CD4-positive, alpha-beta memory T cell (primary cell): ENCODE measurements around the gene MPP3. TPM values are rescaled to one million over a fixed set of nuclear protein-coding genes. Genes with fewer than 3 reads are reported as not detected.
A peak's percentile ranks its signal among the peaks of the same experiment; 100 is the strongest.
"Not testable (repeated sequence)": the region's sequence is repeated elsewhere in the genome, so short reads cannot be mapped to it uniquely, and the experiment has no call there.

ENCODE experiments used
- CTCF ChIA-PET: fragments of 350-600 bp; sonication (Branson Sonifier 250); formaldehyde crosslinking; loops from one replicate; lab custom pipeline; 2021; ENCODE audit warnings: inconsistent platforms; ENCODE audit not compliant: partially characterized antibody; lab: Charles Lee
- POLR2A ChIA-PET: fragments of 350-600 bp; sonication (Branson Sonifier 250); formaldehyde crosslinking; loops from one replicate; lab custom pipeline; 2021; ENCODE audit not compliant: partially characterized antibody; lab: Charles Lee
- DNase-seq, 5 donors: peaks; one replicate each; pipeline versions ENCODE4 v3.0.0 to v3.0.0-alpha.2; 2020 to 2022; ENCODE audit warnings: mixed read lengths in 1 of 5
- H3K27ac ChIP-seq: one replicate; pipeline ENCODE4 v1.7.0; 2013; ENCODE audit warnings: low read depth, low read length
- H3K27me3 ChIP-seq: 2 replicates; pipeline ENCODE4 v1.7.0; 2013; ENCODE audit warnings: mild to moderate bottlenecking, low read length, moderate library complexity; ENCODE audit not compliant: insufficient read depth
- H3K36me3 ChIP-seq: 2 replicates; pipeline ENCODE4 v1.7.0; 2013; ENCODE audit warnings: mild to moderate bottlenecking, low read length, moderate library complexity; ENCODE audit not compliant: insufficient read depth
- H3K4me1 ChIP-seq: 2 replicates; pipeline ENCODE4 v1.7.0; 2013; ENCODE audit warnings: mild to moderate bottlenecking, low read length, moderate library complexity; ENCODE audit not compliant: insufficient read depth
- H3K4me3 ChIP-seq, 2 donors: one replicate each; pipeline ENCODE4 v1.7.0; 2013; ENCODE audit warnings: low read length in 2 of 2, mild to moderate bottlenecking in 1 of 2
- H3K9me3 ChIP-seq, 2 donors: one replicate each; pipeline ENCODE4 v1.7.0; 2013; ENCODE audit warnings: low read length in 2 of 2, control low read depth in 1 of 2; ENCODE audit not compliant: control insufficient read depth in 1 of 2
- H3K27ac Mint-ChIP-seq, 7 donors: one replicate each; pipeline ENCODE4 v1.8.0; 2020 to 2021; ENCODE audit warnings: mixed read lengths in 7 of 7, mild to moderate bottlenecking in 6 of 7, inconsistent platforms in 3 of 7, moderate library complexity in 3 of 7
- H3K27me3 Mint-ChIP-seq, 2 donors: one replicate each; pipeline ENCODE4 v1.8.0; 2020 to 2021; ENCODE audit warnings: mixed read lengths in 2 of 2
- H3K36me3 Mint-ChIP-seq, 2 donors: one replicate each; pipeline ENCODE4 v1.8.0; 2020 to 2021; ENCODE audit warnings: mixed read lengths in 2 of 2, inconsistent platforms in 1 of 2, mild to moderate bottlenecking in 1 of 2
- H3K4me1 Mint-ChIP-seq, 4 donors: one replicate each; pipeline ENCODE4 v1.8.0; 2020 to 2021; ENCODE audit warnings: mixed read lengths in 4 of 4, mild to moderate bottlenecking in 1 of 4
- H3K4me3 Mint-ChIP-seq, 8 donors: one replicate each; pipeline ENCODE4 v1.8.0; 2020 to 2021; ENCODE audit warnings: mixed read lengths in 8 of 8, mild to moderate bottlenecking in 7 of 8, moderate library complexity in 6 of 8, inconsistent platforms in 3 of 8
- H3K9me3 Mint-ChIP-seq, 8 donors: one replicate each; pipeline ENCODE4 v1.8.0; 2020 to 2021; ENCODE audit warnings: mixed read lengths in 8 of 8, mild to moderate bottlenecking in 5 of 8, inconsistent platforms in 3 of 8, moderate library complexity in 1 of 8
- intact Hi-C: fragments of 100-400 bp; cut with micrococcal nuclease; formaldehyde crosslinking; loops from one replicate; pipeline ENCODE4 v1.15.1; 2023
- polyA plus RNA-seq, 2 donors: library from polyadenylated mRNA; unstranded; fragments of 300-500 nt; fragmentation: Illumina TruSeq; gene quantifications; one replicate each; pipeline ENCODE4 v1.2.3, GENCODE V29; 2021
- total RNA-seq, 2 experiments: library from RNA; stranded (reverse); gene quantifications; one replicate each; pipeline ENCODE4 v1.2.3, GENCODE V29; 2021

MPP3 gene
- total and polyA plus RNA-seq, 4 experiments from 2014 or later: 0.30 to 0.32 TPM; not detected in 2

- no peaks in the 10 kb centered on the region for H3K36me3 ChIP-seq
- no peaks in the 10 kb centered on the region for H3K27me3 ChIP-seq
- no peak for DNase-seq
- H3K27ac ChIP-seq: no peak overlapping the region
- H3K9me3 ChIP-seq: no peaks in the 10 kb centered on the region
- no peaks in the 10 kb centered on the region for H3K4me1 ChIP-seq
- H3K36me3 Mint-ChIP-seq: no peaks in the 10 kb centered on the region
- no peaks in the 10 kb centered on the region for H3K4me1 Mint-ChIP-seq
- no peaks in the 10 kb centered on the region for H3K9me3 Mint-ChIP-seq
- H3K27me3 Mint-ChIP-seq: peaks cover 20 to 26% of the 10 kb centered on the region in 2 donors
- POLR2A ChIA-PET: no interaction called here
- no peak overlapping the region for H3K4me3 ChIP-seq
- H3K4me3 Mint-ChIP-seq: no peak overlapping the region
- intact Hi-C loops: no loop called here
- peak overlapping the region in 1 of 7 donors; percentile 31 for H3K27ac Mint-ChIP-seq
- CTCF ChIA-PET: no interaction called here
Observed at GRCh38 chr17:43801844-43802243, 31.1 kb downstream of the MPP3 start.

- Mint-ChIP-seq H3K36me3 (no peaks in the 10 kb centered on the region), H3K27me3 (peaks cover 21 to 25% of the 10 kb centered on the region in 2 donors), H3K27ac (no peak overlapping the region), H3K9me3 (no peaks in the 10 kb centered on the region), H3K4me3 (no peak overlapping the region), H3K4me1 (no peaks in the 10 kb centered on the region)
- Histone ChIP-seq H3K4me3 (no peak overlapping the region), H3K27ac (no peak overlapping the region), H3K36me3 (no peaks in the 10 kb centered on the region), H3K4me1 (no peaks in the 10 kb centered on the region), H3K9me3 (no peaks in the 10 kb centered on the region), H3K27me3 (no peaks in the 10 kb centered on the region)
- CTCF ChIA-PET: no interaction called here
- POLR2A ChIA-PET: no interaction called here
- intact Hi-C loops: no loop called here
- no peak for DNase-seq
Observed at GRCh38 chr17:43800736-43801135, 32.2 kb downstream of the MPP3 start.

GRCh38 chr17:43799047-43799446 lies 33.9 kb downstream of the MPP3 start:
- Mint-ChIP-seq H3K36me3 (no peaks in the 10 kb centered on the region), H3K4me3 (no peak overlapping the region), H3K9me3 (no peaks in the 10 kb centered on the region), H3K4me1 (no peaks in the 10 kb centered on the region), H3K27me3 (peaks cover 19 to 23% of the 10 kb centered on the region in 2 donors), H3K27ac (no peak overlapping the region)
- Histone ChIP-seq H3K36me3 (no peaks in the 10 kb centered on the region), H3K4me3 (no peak overlapping the region), H3K9me3 (no peaks in the 10 kb centered on the region), H3K4me1 (no peaks in the 10 kb centered on the region), H3K27me3 (no peaks in the 10 kb centered on the region), H3K27ac (no peak overlapping the region)
- ChIA-PET POLR2A (interaction anchor here (0.6 kb wide), 1 partner anchor 620 kb away, joined by 3 read pairs; no protein-coding TSS in a partner anchor), CTCF (no interaction called here)
- DNase-seq: no peak
- intact Hi-C loops: no loop called here

GRCh38 chr17:43798024-43798423 lies 34.9 kb downstream of the MPP3 start:
- H3K4me3 ChIP-seq, POLR2A ChIA-PET, H3K27ac Mint-ChIP-seq, H3K36me3 Mint-ChIP-seq, H3K9me3 ChIP-seq, H3K4me3 Mint-ChIP-seq, H3K9me3 Mint-ChIP-seq, H3K36me3 ChIP-seq, H3K27ac ChIP-seq, H3K4me1 Mint-ChIP-seq, H3K27me3 ChIP-seq, DNase-seq, intact Hi-C loops, CTCF ChIA-PET, H3K4me1 ChIP-seq: not testable (repeated sequence)
- H3K27me3 Mint-ChIP-seq: peaks cover 15 to 20% of the 10 kb centered on the region in 2 donors

GRCh38 chr17:43792668-43793067 lies 40.3 kb downstream of the MPP3 start:
- H3K27ac Mint-ChIP-seq, H3K9me3 Mint-ChIP-seq, H3K9me3 ChIP-seq, POLR2A ChIA-PET, DNase-seq, H3K4me3 ChIP-seq, H3K4me1 ChIP-seq, H3K36me3 ChIP-seq, CTCF ChIA-PET, H3K27me3 ChIP-seq, H3K27ac ChIP-seq, intact Hi-C loops, H3K36me3 Mint-ChIP-seq, H3K4me3 Mint-ChIP-seq: not testable (repeated sequence)
- Mint-ChIP-seq H3K27me3 (peaks cover 9 to 14% of the 10 kb centered on the region in 2 donors), H3K4me1 (peaks cover 8 to 12% (median 10%) of the 10 kb centered on the region in 4 donors)

- ChIA-PET POLR2A (no interaction called here), CTCF (no interaction called here)
- Mint-ChIP-seq H3K27ac (peak overlapping the region in 2 of 7 donors; percentile 35 to 42), H3K4me3 (peak overlapping the region in 2 of 8 donors; percentile 20 to 46), H3K4me1 (peaks cover 8 to 12% (median 10%) of the 10 kb centered on the region in 4 donors), H3K9me3 (peaks cover 0 to 6% (median 0%) of the 10 kb centered on the region in 8 donors), H3K27me3 (peaks cover 5 to 9% of the 10 kb centered on the region in 2 donors), H3K36me3 (no peaks in the 10 kb centered on the region)
- no peaks in the 10 kb centered on the region for H3K27me3 ChIP-seq
- H3K4me3 ChIP-seq: no peak overlapping the region
- intact Hi-C loops: no loop called here
- no peak overlapping the region for H3K27ac ChIP-seq
- DNase-seq: peak in 4 of 5 donors; percentile 7 to 32 (median 16)
- H3K4me1 ChIP-seq: peaks cover 9% of the 10 kb centered on the region
- H3K36me3 ChIP-seq: no peaks in the 10 kb centered on the region
- no peaks in the 10 kb centered on the region for H3K9me3 ChIP-seq
Observed at GRCh38 chr17:43791589-43791988, 41.4 kb downstream of the MPP3 start.

GRCh38 chr17:43790311-43790940 lies 42.5 kb downstream of the MPP3 start:
- no peak overlapping the region for H3K4me3 ChIP-seq
- Mint-ChIP-seq H3K27me3 (peaks cover 3 to 11% of the 10 kb centered on the region in 2 donors), H3K27ac (no peak overlapping the region), H3K4me1 (peaks cover 8 to 12% (median 10%) of the 10 kb centered on the region in 4 donors), H3K9me3 (peaks cover 0 to 6% (median 0%) of the 10 kb centered on the region in 8 donors), H3K4me3 (no peak overlapping the region), H3K36me3 (no peaks in the 10 kb centered on the region)
- H3K27ac ChIP-seq: no peak overlapping the region
- POLR2A ChIA-PET: no interaction called here
- CTCF ChIA-PET: interaction anchor here (1.4 kb wide), 1 partner anchor 24 kb away, joined by 4 read pairs; no protein-coding TSS in a partner anchor
- no peak for DNase-seq
- intact Hi-C loops: no loop called here
- H3K36me3 ChIP-seq: no peaks in the 10 kb centered on the region
- no peaks in the 10 kb centered on the region for H3K9me3 ChIP-seq
- peaks cover 9% of the 10 kb centered on the region for H3K4me1 ChIP-seq
- no peaks in the 10 kb centered on the region for H3K27me3 ChIP-seq
